ENCODE data around the gene CDPF1. TPM values are rescaled to one million over a fixed set of nuclear protein-coding genes. Genes with fewer than 3 reads are reported as not detected.

The CDPF1 gene
- total RNA-seq, 1 experiment from 2014 or later = 11.2 TPM

- TF ChIP-seq POLR2AphosphoS5 (IDR thresholded peaks at IDR 0.05; ENCODE audit: low read depth, low read length) = no peak
- TF ChIP-seq SIN3A (IDR thresholded peaks at IDR 0.05; ENCODE audit: borderline replicate concordance, insufficient read depth, low read depth, low read length) = no peak
- TF ChIP-seq CTCF (IDR thresholded peaks at IDR 0.05) = no peak
- no peak for TF ChIP-seq TCF7L2 (IDR thresholded peaks at IDR 0.05; ENCODE audit: low read depth, low read length)
- TF ChIP-seq REST (IDR thresholded peaks at IDR 0.05; ENCODE audit: insufficient read depth in 1 of 2, low read depth in 2 of 2, low read length in 1 of 2) = no peak
- CTCF ChIA-PET = no interaction called here
- Histone ChIP-seq H3K27ac (ENCODE audit: low read length) (no peak overlapping the region), H3K4me3 (ENCODE audit: low read depth in 2 of 2, low read length in 2 of 2) (no peak overlapping the region), H3K36me3 (ENCODE audit: control insufficient read depth, insufficient read depth, low read length) (no peaks in the 10 kb centered on the region), H3K9me3 (ENCODE audit: control insufficient read depth, insufficient read depth, low read depth, low read length) (no peaks in the 10 kb centered on the region), H3K27me3 (ENCODE audit: control insufficient read depth, insufficient read depth, low read length) (no peaks in the 10 kb centered on the region), H3K4me1 (ENCODE audit: control insufficient read depth, insufficient read depth, low read length) (no peaks in the 10 kb centered on the region)
- in situ Hi-C loops (cut with HindIII; ENCODE audit: low pct_unique_long_range_greater_than_20kb, low sequenced_read_pairs) = no loop called here
- BruUV-seq (replicated peaks) = no TSS peak
- DNase-seq (ENCODE audit: low read depth, low spot score) (no peak), ATAC-seq (no peak)
- intact Hi-C loops (cut with micrococcal nuclease; ENCODE audit: unreplicated experiment) = no loop called here
- POLR2A ChIA-PET = no interaction called here
Observed at GRCh38 chr22:46213052-46213451, 37.0 kb downstream of the CDPF1 start.

- intact Hi-C loops (cut with micrococcal nuclease; ENCODE audit: unreplicated experiment) = no loop called here
- Histone ChIP-seq H3K27me3 (ENCODE audit: control insufficient read depth, insufficient read depth, low read length) (no peaks in the 10 kb centered on the region), H3K27ac (ENCODE audit: low read length) (no peak overlapping the region), H3K4me3 (ENCODE audit: low read depth in 2 of 2, low read length in 2 of 2) (no peak overlapping the region), H3K36me3 (ENCODE audit: control insufficient read depth, insufficient read depth, low read length) (no peaks in the 10 kb centered on the region), H3K4me1 (ENCODE audit: control insufficient read depth, insufficient read depth, low read length) (no peaks in the 10 kb centered on the region), H3K9me3 (ENCODE audit: control insufficient read depth, insufficient read depth, low read depth, low read length) (no peaks in the 10 kb centered on the region)
- in situ Hi-C loops (cut with HindIII; ENCODE audit: low pct_unique_long_range_greater_than_20kb, low sequenced_read_pairs) = no loop called here
- no TSS peak for BruUV-seq (replicated peaks)
- no peak for DNase-seq (ENCODE audit: low read depth, low spot score)
- ChIA-PET CTCF (no interaction called here), POLR2A (no interaction called here)
- no peak for ATAC-seq
- no peak for TF ChIP-seq REST (IDR thresholded peaks at IDR 0.05; ENCODE audit: insufficient read depth in 1 of 2, low read depth in 2 of 2, low read length in 1 of 2)
- TF ChIP-seq SIN3A (IDR thresholded peaks at IDR 0.05; ENCODE audit: borderline replicate concordance, insufficient read depth, low read depth, low read length) = no peak
- TF ChIP-seq CTCF (IDR thresholded peaks at IDR 0.05) = no peak
- no peak for TF ChIP-seq POLR2AphosphoS5 (IDR thresholded peaks at IDR 0.05; ENCODE audit: low read depth, low read length)
- no peak for TF ChIP-seq TCF7L2 (IDR thresholded peaks at IDR 0.05; ENCODE audit: low read depth, low read length)
Observed at GRCh38 chr22:46212195-46212594, 37.9 kb downstream of the CDPF1 start.

Measured in Panc1 (cell line).